HEK293 (cell line): ENCODE results near the gene CADM4.

Experiments
- BCL11A ChIP-seq: fragments of 450-650 bp; formaldehyde crosslinking; IDR thresholded peaks from 2 replicates; pipeline ENCODE4 v1.5.1; 2016; ENCODE audit warnings: low read depth, missing biosample characterization, missing genetic modification characterization
- BCL6B ChIP-seq: fragments of 450-650 bp; formaldehyde crosslinking; IDR thresholded peaks from 2 replicates; pipeline ENCODE4 v1.5.1; 2017; ENCODE audit warnings: missing biosample characterization, missing genetic modification characterization
- KLF17 ChIP-seq: fragments of 450-650 bp; formaldehyde crosslinking; IDR thresholded peaks from 2 replicates; pipeline ENCODE4 v1.5.1; 2016; ENCODE audit warnings: missing biosample characterization, missing genetic modification characterization
- PRDM1 ChIP-seq: fragments of 450-650 bp; formaldehyde crosslinking; IDR thresholded peaks from 2 replicates; pipeline ENCODE4; 2016; ENCODE audit warnings: missing biosample characterization, missing genetic modification characterization
- PRDM10 ChIP-seq: fragments of 450-650 bp; formaldehyde crosslinking; IDR thresholded peaks from 2 replicates; pipeline ENCODE4 v1.5.1; 2016; ENCODE audit warnings: missing biosample characterization, missing genetic modification characterization
- ZBTB10 ChIP-seq: fragments of 450-650 bp; formaldehyde crosslinking; IDR thresholded peaks from 2 replicates; pipeline ENCODE4 v1.5.1; 2016; ENCODE audit warnings: missing biosample characterization, missing genetic modification characterization
- ZBTB20 ChIP-seq: fragments of 450-650 bp; formaldehyde crosslinking; IDR thresholded peaks from 2 replicates; pipeline ENCODE4 v1.5.1; 2016; ENCODE audit warnings: missing biosample characterization, missing genetic modification characterization
- ZBTB26 ChIP-seq: fragments of 450-650 bp; formaldehyde crosslinking; optimal IDR thresholded peaks from 2 replicates; pipeline ENCODE3; 2016; ENCODE audit warnings: missing biosample characterization, mild to moderate bottlenecking, missing genetic modification characterization
- ZFP69B ChIP-seq: fragments of 450-650 bp; formaldehyde crosslinking; IDR thresholded peaks from 2 replicates; pipeline ENCODE4 v1.5.1; 2016; ENCODE audit warnings: missing biosample characterization, missing genetic modification characterization
- ZNF112 ChIP-seq: fragments of 450-650 bp; formaldehyde crosslinking; IDR thresholded peaks from 2 replicates; pipeline ENCODE4 v1.5.0; 2017; ENCODE audit warnings: missing biosample characterization, missing genetic modification characterization
- ZNF114 ChIP-seq: fragments of 450-650 bp; formaldehyde crosslinking; IDR thresholded peaks from 2 replicates; pipeline ENCODE4 v1.5.0; 2017; ENCODE audit warnings: missing biosample characterization, missing genetic modification characterization
- ZNF140 ChIP-seq: fragments of 450-650 bp; formaldehyde crosslinking; IDR thresholded peaks from 2 replicates; pipeline ENCODE4 v1.5.1; 2016; ENCODE audit warnings: missing biosample characterization, missing genetic modification characterization
- ZNF184 ChIP-seq: fragments of 450-650 bp; IDR thresholded peaks from 2 replicates; pipeline ENCODE4 v1.5.1; 2018; ENCODE audit warnings: missing biosample characterization, mild to moderate bottlenecking, missing genetic modification characterization
- ZNF24 ChIP-seq: fragments of 450-650 bp; formaldehyde crosslinking; IDR thresholded peaks from 2 replicates; pipeline ENCODE4 v1.5.1; 2016; ENCODE audit warnings: missing biosample characterization, missing genetic modification characterization
- ZNF302 ChIP-seq: fragments of 450-650 bp; formaldehyde crosslinking; IDR thresholded peaks from 2 replicates; pipeline ENCODE4 v1.5.1; 2016; ENCODE audit warnings: missing biosample characterization, missing genetic modification characterization, low read depth
- ZNF366 ChIP-seq: fragments of 450-650 bp; formaldehyde crosslinking; conservative IDR thresholded peaks from 2 replicates; pipeline ENCODE4 v1.5.1; 2016; ENCODE audit warnings: missing biosample characterization, missing genetic modification characterization
- ZNF391 ChIP-seq: fragments of 450-650 bp; formaldehyde crosslinking; IDR thresholded peaks from 2 replicates; pipeline ENCODE4 v1.5.1; 2016; ENCODE audit warnings: low read depth, missing biosample characterization, missing genetic modification characterization, borderline replicate concordance
- ZNF394 ChIP-seq: fragments of 450-650 bp; formaldehyde crosslinking; IDR thresholded peaks from 2 replicates; pipeline ENCODE4 v1.5.1; 2016; ENCODE audit warnings: missing biosample characterization, missing genetic modification characterization, mild to moderate bottlenecking, moderate library complexity, borderline replicate concordance
- ZNF433 ChIP-seq: fragments of 450-650 bp; formaldehyde crosslinking; IDR thresholded peaks from 2 replicates; pipeline ENCODE4 v1.5.1; 2016; ENCODE audit warnings: missing biosample characterization, missing genetic modification characterization, low read depth
- ZNF555 ChIP-seq: fragments of 450-650 bp; formaldehyde crosslinking; conservative IDR thresholded peaks from 2 replicates; pipeline ENCODE4 v1.5.1; 2017; ENCODE audit warnings: missing biosample characterization, mild to moderate bottlenecking, missing genetic modification characterization, inconsistent platforms
- ZNF596 ChIP-seq: fragments of 450-650 bp; IDR thresholded peaks from 2 replicates; pipeline ENCODE4 v1.5.0; 2018; ENCODE audit warnings: missing biosample characterization, mild to moderate bottlenecking, missing genetic modification characterization, moderate library complexity
- ZNF629 ChIP-seq: fragments of 450-650 bp; formaldehyde crosslinking; IDR thresholded peaks from 2 replicates; pipeline ENCODE4 v1.5.1; 2017; ENCODE audit warnings: missing biosample characterization, missing genetic modification characterization
- ZNF639 ChIP-seq: fragments of 450-650 bp; formaldehyde crosslinking; IDR thresholded peaks from 2 replicates; pipeline ENCODE4 v1.5.1; 2016; ENCODE audit warnings: missing biosample characterization, missing genetic modification characterization
- ZNF677 ChIP-seq: fragments of 450-650 bp; IDR thresholded peaks from 2 replicates; pipeline ENCODE4 v1.5.0; 2018; ENCODE audit warnings: missing biosample characterization, mild to moderate bottlenecking, missing genetic modification characterization, moderate library complexity
- ZSCAN23 ChIP-seq: fragments of 450-650 bp; formaldehyde crosslinking; IDR thresholded peaks from 2 replicates; pipeline ENCODE4 v1.5.1; 2016; ENCODE audit warnings: missing biosample characterization, missing genetic modification characterization

The CADM4 gene

GRCh38 chr19:43668406-43669109, 28.9 kb upstream of the CADM4 start (continued):
- peak; percentile 73 for TF ChIP-seq ZNF366 (tag by site-specific recombination)
- TF ChIP-seq ZNF24 (tag by site-specific recombination): no peak
- no peak for TF ChIP-seq ZNF112
- no peak for TF ChIP-seq ZFP69B (tag by site-specific recombination)
- no peak; the same call in 1 of the 2 replicates for TF ChIP-seq ZNF391 (tag by site-specific recombination)
- TF ChIP-seq ZNF394: peak; percentile 83; the same call in 1 of the 2 replicates
- TF ChIP-seq ZNF140: no peak
- no peak for TF ChIP-seq PRDM1 (tag by site-specific recombination)
- TF ChIP-seq ZNF596 (tag by site-specific recombination): no peak
- peak; percentile 90; the same call in 1 of the 2 replicates for TF ChIP-seq ZBTB20 (tag by site-specific recombination)
- TF ChIP-seq ZBTB10 (tag by site-specific recombination): peak; percentile 99
- TF ChIP-seq ZNF184 (tag by site-specific recombination): no peak
- TF ChIP-seq ZBTB26: peak; percentile 63
- TF ChIP-seq PRDM10 (tag by site-specific recombination): peak; percentile 63
- TF ChIP-seq ZNF302 (tag by site-specific recombination): no peak
- no peak for TF ChIP-seq BCL11A
- no peak for TF ChIP-seq ZSCAN23 (tag by site-specific recombination)
- no peak for TF ChIP-seq ZNF114 (tag by site-specific recombination)
- TF ChIP-seq ZNF677: no peak
- TF ChIP-seq ZNF433 (tag by site-specific recombination): no peak
- TF ChIP-seq BCL6B (tag by site-specific recombination): no peak
- 0 out of 2 replicates have a peak, but pooled peaks have one; percentile 22 for TF ChIP-seq KLF17 (tag by site-specific recombination)
- no peak for TF ChIP-seq ZNF555
- peak; percentile 64 for TF ChIP-seq ZNF629 (tag by site-specific recombination)
- TF ChIP-seq ZNF639: no peak
